Measurements from ENCODE around the gene ARFRP1.

Gene ARFRP1

GRCh38 chr20:63751471-63752271 is 43.9 kb upstream of the ARFRP1 start:
- no peak for DNase-seq (ENCODE audit: low read depth)
- no peak for TF ChIP-seq CTCF (conservative IDR thresholded peaks at IDR 0.05; ENCODE audit: control insufficient read depth, insufficient read depth, low read depth, low read length)
- H3K4me3 ChIP-seq (ENCODE audit: control insufficient read depth, low read depth, low read length): no peak overlapping the region

GRCh38 chr20:63750807-63751470 is 43.2 kb upstream of the ARFRP1 start:
- H3K4me3 ChIP-seq (ENCODE audit: control insufficient read depth, low read depth, low read length): no peak overlapping the region
- TF ChIP-seq CTCF (conservative IDR thresholded peaks at IDR 0.05; ENCODE audit: control insufficient read depth, insufficient read depth, low read depth, low read length): no peak
- DNase-seq (ENCODE audit: low read depth): no peak

- no peak for TF ChIP-seq CTCF (conservative IDR thresholded peaks at IDR 0.05; ENCODE audit: control insufficient read depth, insufficient read depth, low read depth, low read length)
- DNase-seq (ENCODE audit: low read depth): no peak
- no peak overlapping the region for H3K4me3 ChIP-seq (ENCODE audit: control insufficient read depth, low read depth, low read length)
Measured at GRCh38 chr20:63749597-63750508, 42.1 kb upstream of the ARFRP1 start.

- no peak for DNase-seq (ENCODE audit: low read depth)
- TF ChIP-seq CTCF (conservative IDR thresholded peaks at IDR 0.05; ENCODE audit: control insufficient read depth, insufficient read depth, low read depth, low read length): no peak
- H3K4me3 ChIP-seq (ENCODE audit: control insufficient read depth, low read depth, low read length): no peak overlapping the region
Measured at GRCh38 chr20:63748934-63749270, 41.1 kb upstream of the ARFRP1 start.

GRCh38 chr20:63748070-63748933 is 40.5 kb upstream of the ARFRP1 start:
- no peak for TF ChIP-seq CTCF (conservative IDR thresholded peaks at IDR 0.05; ENCODE audit: control insufficient read depth, insufficient read depth, low read depth, low read length)
- no peak overlapping the region for H3K4me3 ChIP-seq (ENCODE audit: control insufficient read depth, low read depth, low read length)
- DNase-seq (ENCODE audit: low read depth): no peak

- no peak for TF ChIP-seq CTCF (conservative IDR thresholded peaks at IDR 0.05; ENCODE audit: control insufficient read depth, insufficient read depth, low read depth, low read length)
- no peak for DNase-seq (ENCODE audit: low read depth)
- no peak overlapping the region for H3K4me3 ChIP-seq (ENCODE audit: control insufficient read depth, low read depth, low read length)
Measured at GRCh38 chr20:63747622-63748069, 39.9 kb upstream of the ARFRP1 start.

Data from fibroblast of mammary gland (primary cell).